ENCODE data around the gene RPP25. TPM values are rescaled to one million over a fixed set of nuclear protein-coding genes. Genes with fewer than 3 reads are reported as not detected.

The RPP25 gene, protein sequence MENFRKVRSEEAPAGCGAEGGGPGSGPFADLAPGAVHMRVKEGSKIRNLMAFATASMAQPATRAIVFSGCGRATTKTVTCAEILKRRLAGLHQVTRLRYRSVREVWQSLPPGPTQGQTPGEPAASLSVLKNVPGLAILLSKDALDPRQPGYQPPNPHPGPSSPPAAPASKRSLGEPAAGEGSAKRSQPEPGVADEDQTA
- total RNA-seq, result 6.5 and 15.8 TPM in 2 replicates

DNA sequence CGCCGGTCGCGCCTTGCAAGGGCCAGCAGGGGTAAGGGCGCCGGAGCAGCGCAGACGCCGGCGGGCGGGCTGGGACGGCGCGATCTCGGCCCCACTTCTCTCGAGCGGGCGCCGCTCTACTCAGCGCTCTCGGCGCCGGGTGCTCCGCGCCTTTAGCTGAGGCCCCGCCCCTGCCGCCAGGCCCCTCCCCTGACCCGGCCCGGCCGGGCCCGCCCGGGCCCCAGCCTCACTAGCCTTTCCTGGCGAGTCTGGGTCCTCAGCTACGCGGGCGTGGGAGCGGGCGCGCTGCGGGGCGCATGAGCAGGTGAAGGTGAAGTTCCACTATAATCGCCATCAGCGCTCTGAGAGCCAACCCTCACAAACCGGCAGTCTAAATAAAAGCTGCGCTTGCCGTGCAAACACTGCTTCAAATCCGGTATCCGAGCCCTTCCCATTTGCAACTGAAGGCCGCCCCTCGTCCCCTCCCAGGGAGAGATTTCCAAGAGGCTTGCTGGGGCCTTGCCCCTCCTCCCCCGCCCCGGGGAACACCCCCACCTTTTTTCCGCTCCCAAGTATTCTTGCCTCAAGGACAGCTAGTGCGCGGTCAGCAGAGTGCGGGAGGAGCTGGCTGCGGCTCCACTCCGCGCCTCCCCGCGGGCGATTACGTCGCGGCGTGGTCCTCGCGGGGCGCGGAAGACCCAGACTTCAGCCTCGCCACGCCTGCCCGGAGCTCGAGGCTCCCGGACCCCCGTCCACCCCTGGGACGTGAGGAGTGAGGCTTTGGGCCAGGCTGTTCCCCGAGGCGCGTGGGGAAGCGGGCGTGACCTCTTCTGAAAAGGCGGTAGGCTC, at the start of gene RPP25:
TSS of gene RPP25 (minus strand) at position 125 of the 828 bp plus-strand sequence. CDS start 189 bp downstream, outside the sequence.

DNA sequence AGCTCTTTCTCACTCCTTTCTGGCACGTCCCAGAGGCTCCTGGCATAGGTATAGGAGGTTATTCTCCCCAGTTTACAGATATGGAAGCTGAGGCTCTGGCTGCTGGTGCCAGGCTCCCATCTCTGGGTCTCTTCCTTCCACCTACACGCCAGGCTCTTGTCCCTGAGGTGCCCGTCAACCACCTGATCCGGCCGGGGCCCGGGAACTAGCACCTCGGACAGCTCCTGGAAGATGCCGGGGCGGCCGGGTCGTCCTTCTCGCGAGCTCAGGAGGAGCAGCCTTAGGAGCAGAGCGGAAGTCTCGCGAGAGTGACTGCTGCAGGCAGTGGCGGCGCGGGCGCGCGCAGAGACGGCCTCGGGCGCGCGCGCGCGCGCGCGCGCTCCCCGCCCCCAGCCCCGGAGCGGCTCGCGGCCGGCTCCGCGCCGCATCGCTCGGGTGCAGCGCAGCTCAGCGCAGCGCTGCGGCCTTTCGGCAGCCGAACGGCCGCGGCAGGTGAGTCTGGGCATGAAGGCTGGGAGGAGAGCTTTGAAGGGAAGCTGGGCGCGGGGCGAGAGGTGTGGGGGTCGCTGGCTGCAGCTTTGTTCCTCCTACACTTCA, 38.7 kb upstream of the RPP25 start, which contains the start of gene SCAMP5:
TSS of gene SCAMP5 (plus strand) at position 382 of the 597 bp plus-strand sequence. CDS start 16,277 bp downstream, outside the sequence.

DNA sequence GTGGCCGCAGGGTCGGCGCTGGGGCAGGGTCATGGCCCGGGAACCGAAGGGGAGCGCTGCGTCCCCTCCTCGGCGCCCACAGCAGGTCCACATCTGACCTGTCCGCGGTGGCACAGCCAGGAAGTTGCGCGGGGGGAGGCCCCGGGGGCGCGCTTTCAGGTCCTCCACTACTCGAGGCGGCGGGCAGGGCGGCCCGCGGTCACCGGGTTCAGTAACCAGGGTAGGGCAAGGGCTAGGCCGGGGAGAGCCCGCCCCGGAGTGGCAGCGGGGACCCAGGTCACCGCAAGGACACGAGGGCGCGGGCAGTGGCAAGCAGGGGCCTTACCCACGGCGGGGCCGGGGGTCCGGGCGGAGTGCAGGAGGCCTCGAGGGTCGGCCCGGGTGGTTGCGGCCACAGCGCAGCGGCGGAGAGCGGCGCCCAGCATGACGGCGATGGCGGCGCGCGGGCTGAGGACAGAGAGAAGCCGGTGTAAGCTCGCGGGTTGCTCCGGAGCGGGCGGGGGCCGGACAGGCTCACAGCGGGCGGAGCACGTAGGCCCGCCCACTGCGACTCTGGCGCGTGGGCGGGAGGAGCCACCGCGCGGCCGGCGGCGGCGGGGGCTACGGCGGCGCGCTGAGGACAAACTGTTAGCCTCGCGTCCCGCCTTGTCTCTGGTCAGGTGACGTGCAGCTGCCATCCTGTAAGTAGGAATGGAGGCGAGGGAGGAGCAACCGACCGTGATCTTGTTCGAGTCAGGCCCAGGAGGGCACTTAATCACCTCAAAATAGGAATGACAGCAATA, 18.8 kb downstream of the RPP25 start, which contains the start of gene COX5A:
TSS of gene COX5A (minus strand) at position 484 of the 782 bp plus-strand sequence. CDS start at position 425, 59 bp downstream.

DNA sequence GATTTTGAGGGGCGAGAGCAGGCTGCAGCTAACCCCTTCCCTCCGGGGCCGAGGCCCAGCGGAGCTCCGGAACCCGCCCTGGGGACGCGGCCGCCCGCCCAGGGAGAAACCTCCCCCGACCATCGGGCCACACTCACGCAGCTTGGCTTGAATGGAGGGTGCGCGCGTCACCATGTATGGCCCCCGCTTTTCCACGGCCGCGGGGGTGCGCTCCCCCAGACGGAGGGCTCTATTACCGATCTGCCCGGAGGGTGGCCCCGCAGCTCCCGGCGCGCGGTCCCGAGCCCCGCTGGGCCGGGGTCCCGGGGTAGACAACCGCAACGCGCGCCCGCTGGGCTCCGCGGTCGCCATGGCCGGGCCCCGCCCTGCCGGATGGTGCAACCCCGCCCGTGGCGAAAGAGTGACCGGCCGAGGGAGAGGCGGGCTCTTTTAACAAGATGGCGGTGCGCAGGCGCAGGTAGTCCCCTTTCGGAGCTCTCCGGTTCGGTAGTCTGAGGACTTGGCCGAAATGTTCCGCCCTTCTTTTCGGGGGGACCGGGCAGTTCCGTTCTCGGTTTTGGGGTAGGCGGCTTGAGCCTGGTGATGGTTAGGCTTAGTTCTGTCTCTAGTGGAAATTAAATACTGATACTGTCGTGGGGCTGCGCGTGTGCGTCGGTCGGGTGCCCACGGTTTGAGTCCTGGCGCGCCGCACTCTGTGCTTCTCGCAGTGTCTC, 50.0 kb downstream of the RPP25 start, which contains the start of gene FAM219B:
TSS of gene FAM219B (minus strand) at position 402 of the 713 bp plus-strand sequence. CDS start at position 351, 51 bp downstream.

Other genes starting within 250 kb of the RPP25 start
- gene CYP1A1, start 231.2 kb downstream of the RPP25 start, total RNA-seq, result 0.64 and 3.4 TPM in 2 replicates
- not detected in 2 replicates for gene CYP1A2, start 207.9 kb downstream of the RPP25 start, total RNA-seq
- gene CSK, start 174.7 kb downstream of the RPP25 start, total RNA-seq, result 22.4 and 30.1 TPM in 2 replicates
- 0.21 TPM in 1 of 2 replicates, not detected in the other for gene LMAN1L, start 143.9 kb downstream of the RPP25 start, total RNA-seq
- not detected in 2 replicates for gene CPLX3, start 130.1 kb downstream of the RPP25 start, total RNA-seq
- 16.9 and 21.5 TPM in 2 replicates for gene ULK3, start 113.6 kb downstream of the RPP25 start, total RNA-seq
- 24.3 and 37.5 TPM in 2 replicates for gene SCAMP2, start 83.4 kb downstream of the RPP25 start, total RNA-seq
- gene MPI, start 66.7 kb downstream of the RPP25 start, total RNA-seq, result 26.2 and 78.8 TPM in 2 replicates
- gene FAM219B, start 49.9 kb downstream of the RPP25 start, total RNA-seq, result 60.2 and 75.5 TPM in 2 replicates
- 40.0 and 46.5 TPM in 2 replicates for gene COX5A, start 18.7 kb downstream of the RPP25 start, total RNA-seq
- 0.72 and 1.9 TPM in 2 replicates for gene SCAMP5, start 38.8 kb upstream of the RPP25 start, total RNA-seq
- gene PPCDC, start 66.8 kb upstream of the RPP25 start, total RNA-seq, result 6.4 and 11.8 TPM in 2 replicates
- 2.6 and 5.1 TPM in 2 replicates for gene C15orf39, start 245.1 kb upstream of the RPP25 start, total RNA-seq

Measured in tracheal epithelial cell (primary cell).